GM12878 (cell line): ENCODE data around the gene HIGD1C. TPM values are rescaled to one million over a fixed set of nuclear protein-coding genes. Genes with fewer than 3 reads are reported as not detected.

ENCODE experiments used
- ATAC-seq: fragments of 200-7000 bp; cut with Tn5 transposase; 3 replicates; pipeline ENCODE4 v1.9.1; 2020; ENCODE audit warnings: mild to moderate bottlenecking, moderate library complexity
- BruUV-seq: library from RNA; stranded (reverse); fragments of 400-500 nt; replicated peaks from 2 replicates; lab custom pipeline; 2021; lab: Mats Ljungman, UMichigan
- CTCF ChIA-PET: fragments of 300-600 bp; sonication (Branson Sonifier 250); formaldehyde crosslinking; extraction: SDS; loops from one replicate; lab custom pipeline; 2021; ENCODE audit warnings: inconsistent platforms; lab: Yijun Ruan, JAX
- POLR2A ChIA-PET: fragments of 350-600 bp; formaldehyde crosslinking; extraction: SDS; loops from one replicate; lab custom pipeline; 2021; ENCODE audit warnings: inconsistent platforms; lab: Charles Lee
- RAD21 ChIA-PET: fragments of 300-600 bp; sonication (Branson Sonifier 250); formaldehyde crosslinking; loops from one replicate; lab custom pipeline; 2023; ENCODE audit warnings: antibody characterized with exemption; ENCODE audit not compliant: unreplicated experiment; lab: Charles Lee
- SMC1A ChIA-PET: fragments of 300-600 bp; sonication (Branson Sonifier 250); formaldehyde crosslinking; loops from one replicate; lab custom pipeline; 2023; ENCODE audit not compliant: unreplicated experiment, uncharacterized antibody; lab: Charles Lee
- DNase-seq: peaks from one replicate; pipeline ENCODE4 v3.0.0-alpha.2; 2011; ENCODE audit warnings: low read depth, low spot score
- FAIRE-seq: peaks from 3 replicates; lab custom pipeline; 2011; peaks lifted over from hg19 to GRCh38; lab: Jason Lieb, UNC
- H2AFZ ChIP-seq: 2 replicates; pipeline ENCODE4 v1.6.0; 2011; ENCODE audit warnings: low read depth, low read length, control low read depth; ENCODE audit not compliant: control insufficient read depth
- H3K27ac ChIP-seq: 2 replicates; pipeline ENCODE4 v1.5.1; 2011; ENCODE audit warnings: control low read depth; ENCODE audit not compliant: control insufficient read depth, insufficient read depth
- H3K27me3 ChIP-seq, 2 experiments: replicated peaks in 1 of 2; 2 replicates each; pipeline versions ENCODE4 v1.6.0 to v1.6.1; 2011; ENCODE audit warnings: low read length in 1 of 2; ENCODE audit not compliant: control insufficient read depth in 2 of 2, insufficient read depth in 2 of 2
- H3K36me3 ChIP-seq, 2 experiments: 2 replicates each; pipeline ENCODE4 v1.5.1; 2011; ENCODE audit warnings: low read length in 1 of 2; ENCODE audit not compliant: control insufficient read depth in 2 of 2, insufficient read depth in 2 of 2
- H3K4me1 ChIP-seq: 2 replicates; pipeline ENCODE4 v1.6.1; 2011; ENCODE audit warnings: mild to moderate bottlenecking, low read length, moderate library complexity, mixed read lengths; ENCODE audit not compliant: control insufficient read depth, insufficient read depth
- H3K4me2 ChIP-seq: 2 replicates; pipeline ENCODE4 v1.6.0; 2011; ENCODE audit warnings: control low read depth; ENCODE audit not compliant: control insufficient read depth, insufficient read depth
- H3K4me3 ChIP-seq: fragments of 200-600 bp; sonication (generic); 2 replicates; pipeline ENCODE4 v1.5.1; 2016
- H3K79me2 ChIP-seq: 2 replicates; pipeline ENCODE4 v1.6.0; 2011; ENCODE audit warnings: low read length; ENCODE audit not compliant: control insufficient read depth, insufficient read depth
- H3K9ac ChIP-seq: 2 replicates; pipeline ENCODE4 v1.8.0; 2011; ENCODE audit warnings: low read length, control low read depth, mixed read lengths; ENCODE audit not compliant: control insufficient read depth, insufficient read depth
- H3K9me3 ChIP-seq: replicated peaks from 3 replicates; pipeline ENCODE4 v1.5.1; 2011; ENCODE audit warnings: mild to moderate bottlenecking, low read length; ENCODE audit not compliant: control insufficient read depth, insufficient read depth
- H4K20me1 ChIP-seq: 2 replicates; pipeline ENCODE4 v1.6.0; 2011; ENCODE audit not compliant: control insufficient read depth, insufficient read depth
- DPF2 ChIP-seq: fragments of 450-650 bp; IDR thresholded peaks from 2 replicates; pipeline ENCODE4 v1.6.1; 2017; ENCODE audit warnings: mild to moderate bottlenecking
- ELK1 ChIP-seq: IDR thresholded peaks from 2 replicates; pipeline ENCODE4 v1.6.1; 2012; ENCODE audit warnings: low read depth, low read length, improper control_type of control experiment
- FOS ChIP-seq: IDR thresholded peaks from 3 replicates; pipeline ENCODE4 v1.6.1; 2011; ENCODE audit warnings: borderline replicate concordance; ENCODE audit not compliant: insufficient read length; ENCODE audit errors: extremely low read depth
- LARP7 ChIP-seq: fragments of 450-650 bp; IDR thresholded peaks from 2 replicates; pipeline ENCODE4 v1.6.1; 2017; ENCODE audit warnings: mild to moderate bottlenecking
- MXI1 ChIP-seq: fragments of 150-350 bp; IDR thresholded peaks from 2 replicates; pipeline ENCODE4 v1.6.1; 2011; ENCODE audit warnings: low read depth, mild to moderate bottlenecking, inconsistent platforms, low read length, improper control_type of control experiment
- MYB ChIP-seq: fragments of 150-350 bp; IDR thresholded peaks from 2 replicates; pipeline ENCODE4 v1.6.1; 2014; ENCODE audit warnings: mild to moderate bottlenecking, low read depth, low read length, borderline replicate concordance
- NBN ChIP-seq: fragments of 450-650 bp; IDR thresholded peaks from 2 replicates; pipeline ENCODE4 v1.6.1; 2016
- NR2C2 ChIP-seq: IDR thresholded peaks from 2 replicates; pipeline ENCODE4 v1.6.1; 2011; ENCODE audit warnings: borderline replicate concordance, low read depth; ENCODE audit not compliant: control insufficient read depth, insufficient read length
- PAX8 ChIP-seq: fragments of 450-650 bp; IDR thresholded peaks from 2 replicates; pipeline ENCODE4 v1.6.1; 2017; ENCODE audit warnings: mild to moderate bottlenecking, moderate library complexity
- POU2F2 ChIP-seq: IDR thresholded peaks from 3 replicates; pipeline ENCODE4 v1.6.1; 2011; ENCODE audit warnings: low read depth, mild to moderate bottlenecking, low read length, borderline replicate concordance
- RUNX3 ChIP-seq: IDR thresholded peaks from 2 replicates; pipeline ENCODE4 v1.6.1; 2012; ENCODE audit warnings: low read length, inconsistent platforms
- SIN3A ChIP-seq: IDR thresholded peaks from 2 replicates; pipeline ENCODE4 v1.6.1; 2012; ENCODE audit warnings: low read depth, low read length, improper control_type of control experiment
- ZNF217 ChIP-seq: fragments of 450-650 bp; IDR thresholded peaks from 2 replicates; pipeline ENCODE4 v1.6.1; 2017; ENCODE audit warnings: antibody characterized with exemption, mild to moderate bottlenecking
- WGBS: methylation state at CpG from one replicate; pipeline ENCODE4 v1.1.6; 2016; ENCODE audit warnings: low lambda C conversion rate; ENCODE audit not compliant: insufficient replicate concordance, insufficient coverage; ENCODE audit errors: missing lambda C conversion rate; 5-methylcytosine and 5-hydroxymethylcytosine counted together
- in situ Hi-C: fragments of 300-500 bp; cut with MboI; formaldehyde crosslinking; loops from 9 replicates; pipeline ENCODE4 v1.14.3; 2018; ENCODE audit warnings: mixed read lengths
- intact Hi-C: fragments of 100-400 bp; cut with micrococcal nuclease; formaldehyde crosslinking; loops from one replicate; pipeline ENCODE4 v1.14.2; 2022; ENCODE audit not compliant: unreplicated experiment
- polyA plus RNA-seq, 11 experiments: library from polyadenylated mRNA; depleted of rRNA in 4 of 11; unstranded in 6 of 11; stranded (reverse) in 5 of 11; fragments of >200 nt; fragmentation: Nextera tagmentation in 4 of 11; fragmentation: Illumina TruSeq in 1 of 11; extraction: Ambion mirVana in 4 of 11; extraction: Trizol in 1 of 11; gene quantifications; 1 replicate in 1 of 11; 2 replicates in 10 of 11; pipeline versions ENCODE4 v1.2.1 to v1.2.3, GENCODE V29; 2011 to 2016; ENCODE audit warnings: inconsistent platforms in 2 of 11, missing spikeins in 2 of 11, low read depth in 1 of 11
- total RNA-seq, 4 experiments: library from RNA; depleted of rRNA in 3 of 4; stranded (reverse); fragments of >200 nt in 3 of 4; fragmentation: Illumina TruSeq in 1 of 4; extraction: Trizol in 1 of 4; gene quantifications; 2 replicates each; pipeline versions ENCODE4 v1.2.1 to v1.2.3, GENCODE V29; 2013 to 2021

The HIGD1C gene
- total and polyA plus RNA-seq, 10 of the 15 experiments (the other 5 are each of a cell fraction or from before 2014, with no cell fraction given), result not detected

GRCh38 chr12:50927766-50928224 lies 24.5 kb upstream of the HIGD1C start:
- Histone ChIP-seq H4K20me1 (no peaks in the 10 kb centered on the region), H3K4me2 (peak overlapping the region; percentile 67)
- intact Hi-C loops, result loop anchor here (5.0 kb wide), 1 partner anchor 100 kb away; the partner anchor contains the start of gene SLC11A2
- 12% methylated on average over 6 of the region's 6 CpGs for WGBS
- BruUV-seq, result no TSS peak
- no peak for DNase-seq
- TF ChIP-seq RUNX3 (peak; percentile 51), NR2C2 (no peak), ZNF217 (no peak), LARP7 (no peak), ELK1 (no peak), MYB (no peak), FOS (no peak), PAX8 (no peak), SIN3A (no peak), NBN (no peak), DPF2 (no peak), POU2F2 (0 out of 3 replicates have a peak, but pooled peaks have one; percentile 50), MXI1 (no peak)
- TF ChIP-seq, all 136 proteins: peak for 2
- ChIA-PET SMC1A (interaction anchor here (0.7 to 2.2 kb wide), 3 partner anchors 8 to 112 kb away, joined by 3 to 6 read pairs (median 3); no protein-coding TSS in a partner anchor), RAD21 (interaction anchor here (1.2 kb wide), 1 partner anchor 61 kb away, joined by 4 read pairs; no protein-coding TSS in a partner anchor), CTCF (interaction anchor here (1.6 kb wide), 1 partner anchor 60 kb away, joined by 5 read pairs; no protein-coding TSS in a partner anchor), POLR2A (no interaction called here)
- Histone ChIP-seq H3K27me3 (no peaks in the 10 kb centered on the region), H3K9ac (no peak overlapping the region), H3K9me3 (no peaks in the 10 kb centered on the region; the same call in 2 of the 3 replicates), H3K36me3 (no peaks in the 10 kb centered on the region), H3K79me2 (no peaks in the 10 kb centered on the region), H2AFZ (no peak overlapping the region), H3K4me3 (peak overlapping the region; percentile 26; the same call in 1 of the 2 replicates), H3K4me1 (peaks cover 21% of the 10 kb centered on the region), H3K27ac (no peak overlapping the region)
- no peak for ATAC-seq
- FAIRE-seq, result peak; percentile 49
- in situ Hi-C loops, result no loop called here
